OCI-LY7 (cell line): ENCODE results near the gene FCHSD2.

ENCODE experiments used
- CTCF ChIP-seq: fragments of 200-600 bp; sonication (generic); conservative IDR thresholded peaks from 2 replicates; pipeline ENCODE4 v1.5.1; 2014; ENCODE audit warnings: mild to moderate bottlenecking, antibody characterized with exemption, low read length, moderate library complexity, mixed read lengths
- EZH2phosphoT487 ChIP-seq: fragments of 200-600 bp; sonication (generic); IDR thresholded peaks from 2 replicates; pipeline ENCODE4 v1.6.1; 2018; ENCODE audit warnings: low read depth, borderline replicate concordance, mild to moderate bottlenecking, mixed run types, antibody characterized with exemption, low read length, moderate library complexity, mixed read lengths

GRCh38 chr11:73189723-73190556 lies 47.8 kb upstream of the FCHSD2 start:
- TF ChIP-seq CTCF (no peak), EZH2phosphoT487 (no peak)
